Mesendoderm (in vitro differentiated cells): Measurements from ENCODE around the gene GALNT6.
A peak's percentile ranks its signal among the peaks of the same experiment; 100 is the strongest.
"Not testable (repeated sequence)": the region's sequence is repeated elsewhere in the genome, so short reads cannot be mapped to it uniquely, and the experiment has no call there.

Experiments
- DNase-seq: peaks from one replicate; pipeline ENCODE4 v3.0.0; 2013
- H2AK5ac ChIP-seq: 2 replicates; pipeline ENCODE4 v1.6.1; 2013; ENCODE audit warnings: low read length, inconsistent platforms
- H2BK120ac ChIP-seq: 2 replicates; pipeline ENCODE4 v1.6.1; 2013; ENCODE audit warnings: low read depth, mild to moderate bottlenecking, low read length, moderate library complexity, mixed read lengths
- H2BK15ac ChIP-seq: replicated peaks from 2 replicates; pipeline ENCODE4 v1.6.1; 2013; ENCODE audit warnings: low read depth, mild to moderate bottlenecking, moderate library complexity
- H2BK5ac ChIP-seq: 2 replicates; pipeline ENCODE4 v1.6.1; 2013; ENCODE audit warnings: low read length, inconsistent platforms
- H3K18ac ChIP-seq: 2 replicates; pipeline ENCODE4 v1.6.1; 2013; ENCODE audit warnings: mild to moderate bottlenecking, low read length, mixed read lengths
- H3K23ac ChIP-seq: one replicate; pipeline ENCODE4 v1.6.1; 2013; ENCODE audit warnings: low read length
- H3K27ac ChIP-seq: 2 replicates; pipeline ENCODE4 v1.5.1; 2013; ENCODE audit warnings: low read depth, mild to moderate bottlenecking, inconsistent platforms, low read length, moderate library complexity
- H3K27me3 ChIP-seq: 2 replicates; pipeline ENCODE4 v1.6.1; 2013; ENCODE audit warnings: low read length, control low read depth, mild to moderate bottlenecking, inconsistent platforms; ENCODE audit not compliant: insufficient read depth, poor library complexity
- H3K36me3 ChIP-seq: 2 replicates; pipeline ENCODE4 v1.6.1; 2013; ENCODE audit warnings: low read length, inconsistent platforms; ENCODE audit not compliant: control insufficient read depth, insufficient read depth
- H3K4ac ChIP-seq: one replicate; pipeline ENCODE4 v1.6.1; 2013; ENCODE audit warnings: low read depth, mild to moderate bottlenecking, low read length, moderate library complexity
- H3K4me1 ChIP-seq: 2 replicates; pipeline ENCODE4 v1.6.1; 2013; ENCODE audit warnings: low read depth, low read length, inconsistent platforms; ENCODE audit not compliant: control insufficient read depth
- H3K4me2 ChIP-seq: 2 replicates; pipeline ENCODE4 v1.6.1; 2013; ENCODE audit warnings: low read length
- H3K4me3 ChIP-seq: 2 replicates; pipeline ENCODE4 v1.5.1; 2013; ENCODE audit warnings: mild to moderate bottlenecking, low read length
- H3K56ac ChIP-seq: one replicate; pipeline ENCODE4 v1.6.1; 2013; ENCODE audit warnings: low read length
- H3K79me1 ChIP-seq: 2 replicates; pipeline ENCODE4 v1.6.1; 2013; ENCODE audit warnings: low read length, inconsistent platforms
- H3K79me2 ChIP-seq: 2 replicates; pipeline ENCODE4 v1.6.1; 2013; ENCODE audit warnings: mild to moderate bottlenecking, low read length; ENCODE audit not compliant: control insufficient read depth, insufficient read depth
- H3K9ac ChIP-seq: 2 replicates; pipeline ENCODE4 v1.6.1; 2013; ENCODE audit warnings: low read length, inconsistent platforms
- H4K5ac ChIP-seq: one replicate; pipeline ENCODE4 v1.6.1; 2013; ENCODE audit warnings: low read length
- H4K8ac ChIP-seq: one replicate; pipeline ENCODE4 v1.6.1; 2013; ENCODE audit warnings: low read depth, mild to moderate bottlenecking, control low read depth, low read length, moderate library complexity
- WGBS: extraction: QIAGEN DNeasy Blood & Tissue Kit; methylation state at CpG from one replicate; pipeline ENCODE4 v1.1.7; 2013; ENCODE audit warnings: low lambda C conversion rate, missing lambda C conversion rate; ENCODE audit not compliant: insufficient coverage; ENCODE audit errors: extremely low coverage; 5-methylcytosine and 5-hydroxymethylcytosine counted together

Gene GALNT6

GRCh38 chr12:51337336-51337735 is 53.9 kb downstream of the GALNT6 start:
- not testable (repeated sequence) for H2BK120ac ChIP-seq, H3K27me3 ChIP-seq, H3K4me1 ChIP-seq, H3K4me2 ChIP-seq, H3K4ac ChIP-seq, H4K5ac ChIP-seq, H2BK5ac ChIP-seq, H3K36me3 ChIP-seq, DNase-seq, H3K27ac ChIP-seq, H3K79me2 ChIP-seq, H3K4me3 ChIP-seq, H3K79me1 ChIP-seq, H3K56ac ChIP-seq, H4K8ac ChIP-seq, H3K18ac ChIP-seq, H2BK15ac ChIP-seq, H3K9ac ChIP-seq, H3K23ac ChIP-seq, H2AK5ac ChIP-seq

- no peak overlapping the region for H2BK5ac ChIP-seq
- whole genome bisulfite sequencing, result no CpG with 5 or more reads among the region's 2 CpGs
- no peak overlapping the region for H2BK120ac ChIP-seq
- H3K36me3 ChIP-seq, result no peaks in the 10 kb centered on the region
- no peak overlapping the region for H3K9ac ChIP-seq
- no peak overlapping the region for H3K18ac ChIP-seq
- DNase-seq, result no peak
- no peak overlapping the region for H3K4ac ChIP-seq
- H4K8ac ChIP-seq, result no peak overlapping the region
- no peak overlapping the region for H2BK15ac ChIP-seq
- H3K56ac ChIP-seq, result no peak overlapping the region
- H4K5ac ChIP-seq, result no peak overlapping the region
- no peaks in the 10 kb centered on the region for H3K27me3 ChIP-seq
- no peak overlapping the region for H3K4me3 ChIP-seq
- H3K79me2 ChIP-seq, result no peaks in the 10 kb centered on the region
- H3K4me2 ChIP-seq, result no peak overlapping the region
- H2AK5ac ChIP-seq, result no peak overlapping the region
- H3K79me1 ChIP-seq, result no peaks in the 10 kb centered on the region
- no peak overlapping the region for H3K27ac ChIP-seq
- H3K23ac ChIP-seq, result no peak overlapping the region
- H3K4me1 ChIP-seq, result no peaks in the 10 kb centered on the region
These were observed 55.3 kb downstream of the GALNT6 start for GRCh38 chr12:51335931-51336330.

GRCh38 chr12:51334764-51335163 is 56.4 kb downstream of the GALNT6 start:
- no peak overlapping the region for H3K9ac ChIP-seq
- no peak overlapping the region for H3K4me2 ChIP-seq
- H3K79me2 ChIP-seq, result no peaks in the 10 kb centered on the region
- no peak overlapping the region for H3K23ac ChIP-seq
- no peak for DNase-seq
- H3K56ac ChIP-seq, result no peak overlapping the region
- no CpG with 5 or more reads among the region's 4 CpGs for whole genome bisulfite sequencing
- H4K5ac ChIP-seq, result no peak overlapping the region
- no peaks in the 10 kb centered on the region for H3K79me1 ChIP-seq
- H2BK120ac ChIP-seq, result no peak overlapping the region
- H3K36me3 ChIP-seq, result no peaks in the 10 kb centered on the region
- H4K8ac ChIP-seq, result no peak overlapping the region
- H2AK5ac ChIP-seq, result no peak overlapping the region
- H3K4ac ChIP-seq, result no peak overlapping the region
- H3K4me1 ChIP-seq, result no peaks in the 10 kb centered on the region
- no peaks in the 10 kb centered on the region for H3K27me3 ChIP-seq
- H3K27ac ChIP-seq, result no peak overlapping the region
- no peak overlapping the region for H3K4me3 ChIP-seq
- no peak overlapping the region for H3K18ac ChIP-seq
- H2BK5ac ChIP-seq, result no peak overlapping the region
- no peak overlapping the region for H2BK15ac ChIP-seq

GRCh38 chr12:51333536-51333935 is 57.7 kb downstream of the GALNT6 start:
- Histone ChIP-seq H3K9ac (no peak overlapping the region), H3K4me1 (no peaks in the 10 kb centered on the region), H3K79me1 (no peaks in the 10 kb centered on the region), H3K56ac (no peak overlapping the region), H3K23ac (no peak overlapping the region), H2BK5ac (no peak overlapping the region), H3K27ac (no peak overlapping the region), H3K18ac (no peak overlapping the region), H3K79me2 (no peaks in the 10 kb centered on the region), H2AK5ac (no peak overlapping the region), H3K4me3 (no peak overlapping the region), H3K27me3 (no peaks in the 10 kb centered on the region), H4K8ac (no peak overlapping the region), H4K5ac (no peak overlapping the region), H3K36me3 (no peaks in the 10 kb centered on the region), H2BK15ac (no peak overlapping the region), H3K4ac (no peak overlapping the region), H3K4me2 (no peak overlapping the region), H2BK120ac (no peak overlapping the region)
- no peak for DNase-seq
- WGBS, result no CpG with 5 or more reads among the region's 6 CpGs

GRCh38 chr12:51330186-51330585 is 61.0 kb downstream of the GALNT6 start:
- Histone ChIP-seq H2BK120ac (no peak overlapping the region), H3K27me3 (no peaks in the 10 kb centered on the region), H2AK5ac (no peak overlapping the region), H2BK5ac (no peak overlapping the region), H3K23ac (no peak overlapping the region), H3K56ac (no peak overlapping the region), H3K4me3 (no peak overlapping the region), H3K18ac (no peak overlapping the region), H3K36me3 (no peaks in the 10 kb centered on the region), H4K5ac (no peak overlapping the region), H3K4ac (no peak overlapping the region), H3K79me1 (no peaks in the 10 kb centered on the region), H4K8ac (no peak overlapping the region), H3K9ac (no peak overlapping the region), H3K79me2 (no peaks in the 10 kb centered on the region), H2BK15ac (no peak overlapping the region), H3K4me2 (no peak overlapping the region), H3K4me1 (no peaks in the 10 kb centered on the region), H3K27ac (no peak overlapping the region)
- DNase-seq, result no peak

- Histone ChIP-seq H3K27ac (no peak overlapping the region), H3K23ac (no peak overlapping the region), H3K4ac (peak overlapping the region; percentile 25), H3K18ac (no peak overlapping the region), H3K27me3 (no peaks in the 10 kb centered on the region), H3K4me1 (no peaks in the 10 kb centered on the region), H2BK5ac (no peak overlapping the region), H3K9ac (no peak overlapping the region), H3K79me2 (no peaks in the 10 kb centered on the region), H3K79me1 (no peaks in the 10 kb centered on the region), H3K56ac (no peak overlapping the region), H2BK15ac (no peak overlapping the region), H2AK5ac (no peak overlapping the region), H2BK120ac (no peak overlapping the region), H3K36me3 (no peaks in the 10 kb centered on the region), H3K4me2 (no peak overlapping the region), H4K5ac (no peak overlapping the region), H3K4me3 (no peak overlapping the region), H4K8ac (no peak overlapping the region)
- no CpG with 5 or more reads among the region's 5 CpGs for WGBS
- no peak for DNase-seq
These were observed 61.5 kb downstream of the GALNT6 start for GRCh38 chr12:51329742-51330141.
